ENCODE results near the gene SDHA.
"Not testable (repeated sequence)": the region's sequence is repeated elsewhere in the genome, so short reads cannot be mapped to it uniquely, and the experiment has no call there.

SDHA gene

GRCh38 chr5:298737-299125, 80.6 kb downstream of the SDHA start:
- Histone ChIP-seq H3K4me1 (peaks cover 59% of the 10 kb centered on the region), H3K36me3 (peaks cover 12% of the 10 kb centered on the region), H3K9me3 (no peaks in the 10 kb centered on the region; the same call in 1 of the 2 replicates), H3K4me3 (no peak overlapping the region), H4K20me1 (peaks cover 84% of the 10 kb centered on the region), H3K27me3 (no peaks in the 10 kb centered on the region), H3K27ac (no peak overlapping the region), H3K4me2 (no peak overlapping the region), H3K9ac (no peak overlapping the region)
- TF ChIP-seq Cebpa-rat (IDR thresholded peaks at IDR 0.05), result no peak

GRCh38 chr5:299921-300320, 81.8 kb downstream of the SDHA start:
- Histone ChIP-seq H3K4me1 (peaks cover 59% of the 10 kb centered on the region), H3K4me2 (0 out of 2 replicates have a peak overlapping the region, but pooled peaks have one; percentile 7), H4K20me1 (peaks cover 81% of the 10 kb centered on the region)
- not testable (repeated sequence) for H3K27me3 ChIP-seq, H3K36me3 ChIP-seq, H3K9ac ChIP-seq, H3K9me3 ChIP-seq, H3K4me3 ChIP-seq, H3K27ac ChIP-seq

GRCh38 chr5:300691-301435, 82.7 kb downstream of the SDHA start:
- not testable (repeated sequence) for H3K9me3 ChIP-seq, H3K27me3 ChIP-seq, H3K27ac ChIP-seq, H3K4me2 ChIP-seq, H3K9ac ChIP-seq, H3K4me3 ChIP-seq
- H3K4me1 ChIP-seq, result peaks cover 57% of the 10 kb centered on the region
- peaks cover 16% of the 10 kb centered on the region for H3K36me3 ChIP-seq
- H4K20me1 ChIP-seq, result peaks cover 87% of the 10 kb centered on the region

- H3K9ac ChIP-seq, H3K4me3 ChIP-seq, H3K27ac ChIP-seq, H3K9me3 ChIP-seq, H3K4me2 ChIP-seq, H3K27me3 ChIP-seq: not testable (repeated sequence)
- Histone ChIP-seq H4K20me1 (peaks cover 87% of the 10 kb centered on the region), H3K4me1 (peaks cover 46% of the 10 kb centered on the region), H3K36me3 (peaks cover 31% of the 10 kb centered on the region)
These were observed 84.3 kb downstream of the SDHA start for GRCh38 chr5:302416-302815.

GRCh38 chr5:302966-303365, 84.8 kb downstream of the SDHA start:
- Histone ChIP-seq H3K36me3 (peaks cover 37% of the 10 kb centered on the region), H3K9me3 (no peaks in the 10 kb centered on the region), H3K4me2 (no peak overlapping the region), H3K4me1 (peaks cover 46% of the 10 kb centered on the region), H3K27ac (no peak overlapping the region), H4K20me1 (peaks cover 87% of the 10 kb centered on the region), H3K9ac (no peak overlapping the region), H3K4me3 (no peak overlapping the region), H3K27me3 (no peaks in the 10 kb centered on the region)
- no peak for TF ChIP-seq Cebpa-rat (IDR thresholded peaks at IDR 0.05)

- not testable (repeated sequence) for H3K4me3 ChIP-seq, H3K9ac ChIP-seq, H3K27me3 ChIP-seq, H3K4me2 ChIP-seq, H3K27ac ChIP-seq, H3K9me3 ChIP-seq
- H3K36me3 ChIP-seq, result peaks cover 41% of the 10 kb centered on the region
- peaks cover 89% of the 10 kb centered on the region for H4K20me1 ChIP-seq
- H3K4me1 ChIP-seq, result peaks cover 50% of the 10 kb centered on the region
These were observed 85.6 kb downstream of the SDHA start for GRCh38 chr5:303741-304140.

- Histone ChIP-seq H3K9me3 (no peaks in the 10 kb centered on the region), H3K27me3 (no peaks in the 10 kb centered on the region), H4K20me1 (peaks cover 93% of the 10 kb centered on the region), H3K4me2 (no peak overlapping the region), H3K36me3 (peaks cover 44% of the 10 kb centered on the region), H3K4me1 (peaks cover 54% of the 10 kb centered on the region), H3K27ac (no peak overlapping the region), H3K9ac (no peak overlapping the region), H3K4me3 (no peak overlapping the region)
- TF ChIP-seq Cebpa-rat (IDR thresholded peaks at IDR 0.05), result no peak
These were observed 86.9 kb downstream of the SDHA start for GRCh38 chr5:305050-305449.

GRCh38 chr5:305459-305858, 87.3 kb downstream of the SDHA start:
- no peak overlapping the region for H3K4me2 ChIP-seq
- no peak overlapping the region for H3K9ac ChIP-seq
- peaks cover 54% of the 10 kb centered on the region for H3K4me1 ChIP-seq
- TF ChIP-seq Cebpa-rat (IDR thresholded peaks at IDR 0.05), result no peak
- H4K20me1 ChIP-seq, result peaks cover 93% of the 10 kb centered on the region
- no peak overlapping the region for H3K4me3 ChIP-seq
- no peaks in the 10 kb centered on the region for H3K27me3 ChIP-seq
- peaks cover 44% of the 10 kb centered on the region for H3K36me3 ChIP-seq
- no peak overlapping the region for H3K27ac ChIP-seq
- no peaks in the 10 kb centered on the region for H3K9me3 ChIP-seq

- H3K36me3 ChIP-seq, result peaks cover 39% of the 10 kb centered on the region
- H4K20me1 ChIP-seq, result peaks cover 93% of the 10 kb centered on the region
These were observed 88.1 kb downstream of the SDHA start for GRCh38 chr5:306011-306805.

More at GRCh38 chr5:306011-306805, 88.1 kb downstream of the SDHA start:
- Histone ChIP-seq H3K27ac (no peak overlapping the region), H3K9ac (0 out of 2 replicates have a peak overlapping the region, but pooled peaks have one; percentile 23), H3K4me1 (peaks cover 57% of the 10 kb centered on the region), H3K9me3 (no peaks in the 10 kb centered on the region), H3K27me3 (no peaks in the 10 kb centered on the region), H3K4me3 (no peak overlapping the region), H3K4me2 (no peak overlapping the region)
- TF ChIP-seq Cebpa-rat (IDR thresholded peaks at IDR 0.05), result no peak
